Right forelimb (tissue), 1 donor: ENCODE results near the gene PIEZO2.

ENCODE experiments used
- DNase-seq: peaks from one replicate; pipeline ENCODE4 v3.0.0-alpha.2; 2018

The PIEZO2 gene

GRCh38 chr18:11024928-11025669, 124.3 kb downstream of the PIEZO2 start:
- no peak for DNase-seq

GRCh38 chr18:11021477-11021876, 127.9 kb downstream of the PIEZO2 start:
- DNase-seq = no peak

GRCh38 chr18:11020877-11021414, 128.4 kb downstream of the PIEZO2 start:
- no peak for DNase-seq

GRCh38 chr18:11020161-11020853, 129.1 kb downstream of the PIEZO2 start:
- DNase-seq = no peak

GRCh38 chr18:11019295-11020105, 129.9 kb downstream of the PIEZO2 start:
- DNase-seq = no peak

GRCh38 chr18:11009869-11010268, 139.5 kb downstream of the PIEZO2 start:
- no peak for DNase-seq

GRCh38 chr18:11009147-11009546, 140.2 kb downstream of the PIEZO2 start:
- no peak for DNase-seq

GRCh38 chr18:11008505-11008904, 140.9 kb downstream of the PIEZO2 start:
- DNase-seq = no peak

- no peak for DNase-seq
Measured at GRCh38 chr18:11005528-11005927, 143.8 kb downstream of the PIEZO2 start.

- no peak for DNase-seq
Measured at GRCh38 chr18:11004951-11005350, 144.4 kb downstream of the PIEZO2 start.

GRCh38 chr18:11004294-11004693, 145.1 kb downstream of the PIEZO2 start:
- DNase-seq = no peak

GRCh38 chr18:11002796-11003195, 146.6 kb downstream of the PIEZO2 start:
- no peak for DNase-seq

GRCh38 chr18:11002277-11002676, 147.1 kb downstream of the PIEZO2 start:
- no peak for DNase-seq

- no peak for DNase-seq
Measured at GRCh38 chr18:11000071-11000470, 149.3 kb downstream of the PIEZO2 start.

- no peak for DNase-seq
Measured at GRCh38 chr18:10997885-10998284, 151.5 kb downstream of the PIEZO2 start.

GRCh38 chr18:10995550-10995949, 153.8 kb downstream of the PIEZO2 start:
- no peak for DNase-seq

- DNase-seq = no peak
Measured at GRCh38 chr18:10989486-10989885, 159.9 kb downstream of the PIEZO2 start.

GRCh38 chr18:10985689-10986088, 163.7 kb downstream of the PIEZO2 start:
- no peak for DNase-seq

- no peak for DNase-seq
Measured at GRCh38 chr18:10979411-10979810, 170.0 kb downstream of the PIEZO2 start.

GRCh38 chr18:10977042-10977441, 172.3 kb downstream of the PIEZO2 start:
- no peak for DNase-seq

GRCh38 chr18:10973567-10974203, 175.7 kb downstream of the PIEZO2 start:
- DNase-seq = no peak

GRCh38 chr18:10971717-10972116, 177.7 kb downstream of the PIEZO2 start:
- no peak for DNase-seq

GRCh38 chr18:10965119-10965518, 184.2 kb downstream of the PIEZO2 start:
- no peak for DNase-seq
